Natural killer cell (primary cell): ENCODE measurements around the gene CATSPERZ. TPM values are rescaled to one million over a fixed set of nuclear protein-coding genes. Genes with fewer than 3 reads are reported as not detected.

Source experiments
- ATAC-seq, 3 donors: fragments of 150-1000 bp in 2 of 3; fragments of 200-7000 bp in 1 of 3; cut with Tn5 transposase; 1 replicate in 1 of 3; 2 replicates in 2 of 3; pipeline ENCODE4 v1.10.0; 2021; ENCODE audit warnings: mild to moderate bottlenecking in 2 of 3, moderate library complexity in 2 of 3
- DNase-seq, 2 donors: peaks; one replicate each; pipeline versions ENCODE4 v3.0.0 to v3.0.0-alpha.2; 2013 to 2021; ENCODE audit warnings: mixed read lengths in 1 of 2
- H3K27ac ChIP-seq: one replicate; pipeline ENCODE4 v1.5.1; 2013; ENCODE audit warnings: mild to moderate bottlenecking, low read length
- H3K27me3 ChIP-seq: one replicate; pipeline ENCODE4 v1.6.1; 2013; ENCODE audit warnings: low read length; ENCODE audit not compliant: control insufficient read depth, insufficient read depth
- H3K36me3 ChIP-seq: one replicate; pipeline ENCODE4 v1.6.1; 2013; ENCODE audit warnings: low read length; ENCODE audit not compliant: control insufficient read depth, insufficient read depth
- H3K4me1 ChIP-seq: one replicate; pipeline ENCODE4 v1.6.1; 2013; ENCODE audit warnings: low read length; ENCODE audit not compliant: control insufficient read depth, insufficient read depth
- H3K4me3 ChIP-seq: one replicate; pipeline ENCODE4 v1.5.1; 2013; ENCODE audit warnings: low read length
- H3K9me3 ChIP-seq: one replicate; pipeline ENCODE4 v1.6.1; 2013; ENCODE audit warnings: low read length; ENCODE audit not compliant: control insufficient read depth, insufficient read depth
- H3K27ac Mint-ChIP-seq, 2 donors: one replicate each; pipeline ENCODE4 v1.8.0; 2022; ENCODE audit warnings: mild to moderate bottlenecking in 2 of 2, mixed read lengths in 2 of 2, moderate library complexity in 1 of 2
- H3K27me3 Mint-ChIP-seq, 2 donors: one replicate each; pipeline ENCODE4 v1.8.0; 2022; ENCODE audit warnings: low read depth in 2 of 2, mixed read lengths in 2 of 2
- H3K36me3 Mint-ChIP-seq: one replicate; pipeline ENCODE4 v1.8.0; 2022; ENCODE audit warnings: mixed read lengths
- H3K4me1 Mint-ChIP-seq, 2 donors: one replicate each; pipeline ENCODE4 v1.8.0; 2022; ENCODE audit warnings: mixed read lengths in 2 of 2
- H3K4me3 Mint-ChIP-seq: one replicate; pipeline ENCODE4 v1.8.0; 2022; ENCODE audit warnings: mild to moderate bottlenecking, moderate library complexity, mixed read lengths
- H3K9me3 Mint-ChIP-seq, 2 donors: one replicate each; pipeline ENCODE4 v1.8.0; 2022; ENCODE audit warnings: mixed read lengths in 2 of 2
- CTCF ChIP-seq: fragments of 200-600 bp; IDR thresholded peaks from one replicate; pipeline ENCODE4 v1.8.0; 2022; ENCODE audit warnings: antibody characterized with exemption
- WGBS: methylation state at CpG from one replicate; pipeline ENCODE4 v1.1.7; 2013; ENCODE audit warnings: missing lambda C conversion rate; ENCODE audit not compliant: insufficient coverage; 5-methylcytosine and 5-hydroxymethylcytosine counted together
- intact Hi-C: fragments of 100-400 bp; cut with micrococcal nuclease; formaldehyde crosslinking; loops from one replicate; pipeline ENCODE4 v1.14.2; 2022
- total RNA-seq, 4 donors: library from RNA; stranded (reverse); fragments of 120-200 nt in 1 of 4; gene quantifications; one replicate each; pipeline versions ENCODE4 v1.2.3 to v1.2.4, GENCODE V29; 2013 to 2022

The CATSPERZ gene
- total RNA-seq, 3 donors from 2014 or later (not counting 1 experiment from before 2014, with no cell fraction given) = 0.80 to 0.90 TPM; not detected in 1

GRCh38 chr11:64263021-64263946 is 36.9 kb upstream of the CATSPERZ start:
- no peaks in the 10 kb centered on the region for H3K27me3 Mint-ChIP-seq
- peaks cover 8 to 17% of the 10 kb centered on the region in 2 donors for H3K4me1 Mint-ChIP-seq
- Histone ChIP-seq H3K9me3 (no peaks in the 10 kb centered on the region), H3K4me1 (peaks cover 10% of the 10 kb centered on the region), H3K36me3 (no peaks in the 10 kb centered on the region), H3K4me3 (no peak overlapping the region), H3K27ac (no peak overlapping the region), H3K27me3 (no peaks in the 10 kb centered on the region)
- WGBS = 91% methylated on average over 29 of the region's 29 CpGs
- no peak for TF ChIP-seq CTCF
- no peak overlapping the region for H3K27ac Mint-ChIP-seq
- no peak overlapping the region for H3K4me3 Mint-ChIP-seq
- H3K9me3 Mint-ChIP-seq = no peaks in the 10 kb centered on the region
- intact Hi-C loops = no loop called here
- ATAC-seq (no peak), DNase-seq (no peak)
- H3K36me3 Mint-ChIP-seq = no peaks in the 10 kb centered on the region

- WGBS = 97% methylated on average over 8 of the region's 8 CpGs
- H3K36me3 Mint-ChIP-seq = no peaks in the 10 kb centered on the region
- no peaks in the 10 kb centered on the region for H3K9me3 ChIP-seq
- H3K4me3 Mint-ChIP-seq = no peak overlapping the region
- DNase-seq = no peak
- no peak overlapping the region for H3K27ac ChIP-seq
- peaks cover 16% of the 10 kb centered on the region for H3K4me1 ChIP-seq
- no peaks in the 10 kb centered on the region for H3K27me3 ChIP-seq
- H3K27me3 Mint-ChIP-seq = no peaks in the 10 kb centered on the region
- no peaks in the 10 kb centered on the region for H3K36me3 ChIP-seq
- H3K4me3 ChIP-seq = no peak overlapping the region
- TF ChIP-seq CTCF = no peak
- intact Hi-C loops = no loop called here
- no peaks in the 10 kb centered on the region for H3K9me3 Mint-ChIP-seq
- H3K27ac Mint-ChIP-seq = no peak overlapping the region
- ATAC-seq = no peak
- H3K4me1 Mint-ChIP-seq = peaks cover 15 to 23% of the 10 kb centered on the region in 2 donors
Measured at GRCh38 chr11:64263947-64264317, 36.2 kb upstream of the CATSPERZ start.

- Mint-ChIP-seq H3K9me3 (no peaks in the 10 kb centered on the region), H3K4me1 (peaks cover 19 to 25% of the 10 kb centered on the region in 2 donors), H3K4me3 (no peak overlapping the region), H3K36me3 (no peaks in the 10 kb centered on the region), H3K27me3 (no peaks in the 10 kb centered on the region), H3K27ac (no peak overlapping the region)
- H3K27ac ChIP-seq = no peak overlapping the region
- no peaks in the 10 kb centered on the region for H3K36me3 ChIP-seq
- DNase-seq (no peak), ATAC-seq (no peak)
- intact Hi-C loops = no loop called here
- 95% methylated on average over 10 of the region's 10 CpGs for WGBS
- TF ChIP-seq CTCF = no peak
- H3K4me3 ChIP-seq = no peak overlapping the region
- H3K27me3 ChIP-seq = no peaks in the 10 kb centered on the region
- H3K9me3 ChIP-seq = no peaks in the 10 kb centered on the region
- H3K4me1 ChIP-seq = peaks cover 19% of the 10 kb centered on the region
Measured at GRCh38 chr11:64264371-64264852, 35.7 kb upstream of the CATSPERZ start.
